Progenitor cell of endocrine pancreas (in vitro differentiated cells): Measurements from ENCODE around the gene HAUS3. TPM values are rescaled to one million over a fixed set of nuclear protein-coding genes. Genes with fewer than 3 reads are reported as not detected.

Experiments used
- DNase-seq: peaks from one replicate; pipeline ENCODE4 v3.0.0; 2021; ENCODE audit warnings: low spot score; ENCODE audit not compliant: unreplicated experiment
- H3K27ac Mint-ChIP-seq: 2 replicates; pipeline ENCODE4 v1.8.0; 2021; ENCODE audit warnings: mild to moderate bottlenecking, moderate library complexity, mixed read lengths
- H3K27me3 Mint-ChIP-seq: 2 replicates; pipeline ENCODE4 v1.8.0; 2021; ENCODE audit warnings: mixed read lengths
- H3K36me3 Mint-ChIP-seq: 2 replicates; pipeline ENCODE4 v1.8.0; 2022; ENCODE audit warnings: mixed read lengths; ENCODE audit not compliant: insufficient read depth
- H3K4me1 Mint-ChIP-seq: 2 replicates; pipeline ENCODE4 v1.8.0; 2021; ENCODE audit warnings: low read depth, mixed read lengths
- H3K4me3 Mint-ChIP-seq: 2 replicates; pipeline ENCODE4 v1.8.0; 2021; ENCODE audit warnings: low read depth, mild to moderate bottlenecking, moderate library complexity, mixed read lengths
- H3K9me3 Mint-ChIP-seq: 2 replicates; pipeline ENCODE4 v1.8.0; 2021; ENCODE audit warnings: low read depth, mixed read lengths
- CTCF ChIP-seq: fragments of 200-600 bp; sonication (generic); IDR thresholded peaks from one replicate; pipeline ENCODE4 v1.5.0; 2021; ENCODE audit warnings: antibody characterized with exemption, mild to moderate bottlenecking; ENCODE audit not compliant: unreplicated experiment
- total RNA-seq: library from RNA; stranded (reverse); gene quantifications from 2 replicates; pipeline ENCODE4 v1.2.1, GENCODE V29; 2021

HAUS3 gene
- total RNA-seq, 1 donor from 2014 or later = 18.3 TPM

- Mint-ChIP-seq H3K4me3 (no peak overlapping the region), H3K36me3 (peaks cover 3% of the 10 kb centered on the region), H3K27me3 (no peaks in the 10 kb centered on the region), H3K27ac (no peak overlapping the region), H3K4me1 (no peaks in the 10 kb centered on the region), H3K9me3 (no peaks in the 10 kb centered on the region)
- TF ChIP-seq CTCF = no peak
- DNase-seq = no peak
These were observed 13.0 kb upstream of the HAUS3 start for GRCh38 chr4:2254665-2255500.

GRCh38 chr4:2253160-2254084 is 11.5 kb upstream of the HAUS3 start:
- no peak for TF ChIP-seq CTCF
- no peaks in the 10 kb centered on the region for H3K9me3 Mint-ChIP-seq
- peaks cover 3% of the 10 kb centered on the region for H3K36me3 Mint-ChIP-seq
- H3K27me3 Mint-ChIP-seq = no peaks in the 10 kb centered on the region
- no peak overlapping the region for H3K27ac Mint-ChIP-seq
- no peak overlapping the region for H3K4me3 Mint-ChIP-seq
- H3K4me1 Mint-ChIP-seq = no peaks in the 10 kb centered on the region
- DNase-seq = no peak

- DNase-seq = no peak
- no peaks in the 10 kb centered on the region for H3K4me1 Mint-ChIP-seq
- no peak for TF ChIP-seq CTCF
- H3K27me3 Mint-ChIP-seq = no peaks in the 10 kb centered on the region
- H3K36me3 Mint-ChIP-seq = peaks cover 3% of the 10 kb centered on the region
- no peaks in the 10 kb centered on the region for H3K9me3 Mint-ChIP-seq
- no peak overlapping the region for H3K27ac Mint-ChIP-seq
- no peak overlapping the region for H3K4me3 Mint-ChIP-seq
These were observed 10.7 kb upstream of the HAUS3 start for GRCh38 chr4:2252530-2253091.

- H3K36me3 Mint-ChIP-seq = peaks cover 3% of the 10 kb centered on the region
- no peaks in the 10 kb centered on the region for H3K27me3 Mint-ChIP-seq
- no peak overlapping the region for H3K4me3 Mint-ChIP-seq
- H3K4me1 Mint-ChIP-seq = no peaks in the 10 kb centered on the region
- no peaks in the 10 kb centered on the region for H3K9me3 Mint-ChIP-seq
- TF ChIP-seq CTCF = no peak
- DNase-seq = no peak
- no peak overlapping the region for H3K27ac Mint-ChIP-seq
These were observed 10.0 kb upstream of the HAUS3 start for GRCh38 chr4:2251795-2252529.
